ENCODE data around the gene PSPN. TPM values are rescaled to one million over a fixed set of nuclear protein-coding genes. Genes with fewer than 3 reads are reported as not detected.
A peak's percentile ranks its signal among the peaks of the same experiment; 100 is the strongest.

Gene PSPN
- total and polyA plus RNA-seq, 2 of the 13 experiments (the other 11 are each of a cell fraction or from before 2014, with no cell fraction given) = 0.69 to 1.1 TPM

GRCh38 chr19:6402837-6403608 is 27.3 kb upstream of the PSPN start:
- Histone ChIP-seq H3K79me2 (ENCODE audit: insufficient read depth, low read length) (no peaks in the 10 kb centered on the region), H3K36me3 (replicated peaks in 1 of 2; ENCODE audit: control insufficient read depth in 1 of 2, insufficient read depth in 2 of 2, low read length in 2 of 2) (no peaks in the 10 kb centered on the region), H3K4me3 (replicated peaks in 1 of 3; ENCODE audit: insufficient read depth in 1 of 3, low read depth in 2 of 3, low read length in 3 of 3) (peak overlapping the region; percentile 19 to 50 (median 21)), H3K9ac (ENCODE audit: insufficient read depth, low read depth, low read length) (peak overlapping the region; percentile 16; the same call in 1 of the 2 replicates), H4K20me1 (ENCODE audit: insufficient read depth, low read length) (no peaks in the 10 kb centered on the region), H3K27ac (ENCODE audit: extremely low read length, insufficient read depth, low read length) (peak overlapping the region; percentile 48), H3K27me3 (ENCODE audit: control insufficient read depth in 1 of 2, insufficient read depth in 2 of 2, low read length in 2 of 2) (no peaks in the 10 kb centered on the region), H3K9me3 (ENCODE audit: low read length) (no peaks in the 10 kb centered on the region), H3K4me2 (ENCODE audit: low read depth, low read length) (peak overlapping the region; percentile 74), H2AFZ (ENCODE audit: low read length) (no peak overlapping the region), H3K4me1 (ENCODE audit: insufficient read depth, low read length) (peaks cover 18% of the 10 kb centered on the region)
- peak; percentile 87 for ATAC-seq
- peak; percentile 58 for DNase-seq (ENCODE audit: low spot score)
- ChIA-PET POLR2A (interaction anchor here (1.0 to 3.3 kb wide), 6 partner anchors 10 to 73 kb away, joined by 3 to 17 read pairs (median 7); partner anchors contain the start of genes ALKBH7, CLPP, GTF2F1 and KHSRP), CTCF (ENCODE audit: low intra/inter-chr PET ratio, low total read pairs) (no interaction called here)
- WGBS (ENCODE audit: low lambda C conversion rate) = under 1% methylated on average over 17 of the region's 22 CpGs
- peak; percentile 76 for FAIRE-seq
- in situ Hi-C loops (cut with HindIII; ENCODE audit: extremely low pct_ligation_motif_present, low pct_unique_long_range_greater_than_20kb) (no loop called here), intact Hi-C loops (cut with micrococcal nuclease; ENCODE audit: unreplicated experiment) (no loop called here)
- no TSS peak for BruUV-seq (replicated peaks)
- 0 out of 2 replicates have a peak, but pooled peaks have one; percentile 49 for TF ChIP-seq ZNF253 (CRISPR knock-in tag; IDR thresholded peaks at IDR 0.05; ENCODE audit: borderline replicate concordance)
- TF ChIP-seq THAP9 (CRISPR knock-in tag; IDR thresholded peaks at IDR 0.05; ENCODE audit: borderline replicate concordance) = 0 out of 2 replicates have a peak, but pooled peaks have one; percentile 40
- TF ChIP-seq ELF4 (CRISPR knock-in tag; IDR thresholded peaks at IDR 0.05; ENCODE audit: borderline replicate concordance) = peak; percentile 68; the same call in 1 of the 2 replicates
- TF ChIP-seq DPF2 (CRISPR knock-in tag; IDR thresholded peaks at IDR 0.05; ENCODE audit: borderline replicate concordance, low read depth) = peak; percentile 19; the same call in 1 of the 2 replicates
- peak; percentile 39; the same call in 1 of the 2 replicates for TF ChIP-seq MAZ (IDR thresholded peaks at IDR 0.05; ENCODE audit: borderline replicate concordance, low read depth, low read length)
- 0 out of 2 replicates have a peak, but pooled peaks have one; percentile 30 for TF ChIP-seq MAZ (CRISPR knock-in tag; IDR thresholded peaks at IDR 0.05; ENCODE audit: low read depth)
- TF ChIP-seq MTA1 (CRISPR knock-in tag; IDR thresholded peaks at IDR 0.05; ENCODE audit: borderline replicate concordance) = peak; percentile 58; the same call in 1 of the 2 replicates
- TF ChIP-seq HMG20B (CRISPR knock-in tag; conservative IDR thresholded peaks at IDR 0.05) = peak; percentile 57
- TF ChIP-seq PITX1 (CRISPR knock-in tag; IDR thresholded peaks at IDR 0.05) = 0 out of 2 replicates have a peak, but pooled peaks have one; percentile 21
- TF ChIP-seq SP5 (CRISPR knock-in tag; IDR thresholded peaks at IDR 0.05; ENCODE audit: borderline replicate concordance, low read depth) = peak; percentile 63
- TF ChIP-seq XRCC5 (optimal IDR thresholded peaks at IDR 0.05; ENCODE audit: low read length) = peak; percentile 58
- peak; percentile 71; the same call in 1 of the 2 replicates for TF ChIP-seq ZNF503 (CRISPR knock-in tag; IDR thresholded peaks at IDR 0.05)
- TF ChIP-seq NFKBIZ (CRISPR knock-in tag; IDR thresholded peaks at IDR 0.05) = no peak
- peak; percentile 96 for TF ChIP-seq PATZ1 (CRISPR knock-in tag; IDR thresholded peaks at IDR 0.05)
- TF ChIP-seq ZNF772 (CRISPR knock-in tag; IDR thresholded peaks at IDR 0.05) = peak; percentile 65; the same call in 1 of the 2 replicates
- TF ChIP-seq YEATS4 (CRISPR knock-in tag; IDR thresholded peaks at IDR 0.05; ENCODE audit: borderline replicate concordance) = 0 out of 2 replicates have a peak, but pooled peaks have one; percentile 43

Measured in HepG2 (cell line).